ENCODE data around the gene PTH. TPM values are rescaled to one million over a fixed set of nuclear protein-coding genes. Genes with fewer than 3 reads are reported as not detected.

PTH gene
- total RNA-seq, 1 experiment from 2014 or later, result not detected

- POLR2A ChIA-PET (ENCODE audit: unreplicated experiment), result no interaction called here
- H3K79me2 ChIP-seq (ENCODE audit: low read length), result no peaks in the 10 kb centered on the region
- H3K36me3 ChIP-seq (ENCODE audit: low read depth, low read length), result no peaks in the 10 kb centered on the region
- TF ChIP-seq, protein P1, sequence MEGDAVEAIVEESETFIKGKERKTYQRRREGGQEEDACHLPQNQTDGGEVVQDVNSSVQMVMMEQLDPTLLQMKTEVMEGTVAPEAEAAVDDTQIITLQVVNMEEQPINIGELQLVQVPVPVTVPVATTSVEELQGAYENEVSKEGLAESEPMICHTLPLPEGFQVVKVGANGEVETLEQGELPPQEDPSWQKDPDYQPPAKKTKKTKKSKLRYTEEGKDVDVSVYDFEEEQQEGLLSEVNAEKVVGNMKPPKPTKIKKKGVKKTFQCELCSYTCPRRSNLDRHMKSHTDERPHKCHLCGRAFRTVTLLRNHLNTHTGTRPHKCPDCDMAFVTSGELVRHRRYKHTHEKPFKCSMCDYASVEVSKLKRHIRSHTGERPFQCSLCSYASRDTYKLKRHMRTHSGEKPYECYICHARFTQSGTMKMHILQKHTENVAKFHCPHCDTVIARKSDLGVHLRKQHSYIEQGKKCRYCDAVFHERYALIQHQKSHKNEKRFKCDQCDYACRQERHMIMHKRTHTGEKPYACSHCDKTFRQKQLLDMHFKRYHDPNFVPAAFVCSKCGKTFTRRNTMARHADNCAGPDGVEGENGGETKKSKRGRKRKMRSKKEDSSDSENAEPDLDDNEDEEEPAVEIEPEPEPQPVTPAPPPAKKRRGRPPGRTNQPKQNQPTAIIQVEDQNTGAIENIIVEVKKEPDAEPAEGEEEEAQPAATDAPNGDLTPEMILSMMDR (conservative IDR thresholded peaks at IDR 0.05; ENCODE audit: low read depth, low read length), result no peak
- TF ChIP-seq EZH2 (IDR thresholded peaks at IDR 0.05; ENCODE audit: low read length, unreplicated experiment) (no peak), EZH2phosphoT487 (IDR thresholded peaks at IDR 0.05; ENCODE audit: borderline replicate concordance, low read length) (no peak)
- intact Hi-C loops (cut with micrococcal nuclease), result no loop called here
- ATAC-seq (no peak), DNase-seq (no peak)
- H4K20me1 ChIP-seq (ENCODE audit: low read length), result no peaks in the 10 kb centered on the region
- H3K9me2 ChIP-seq (replicated peaks; ENCODE audit: low read length), result no peaks in the 10 kb centered on the region
- H3K27me3 ChIP-seq (ENCODE audit: low read length), result peaks cover 44% of the 10 kb centered on the region
- no peak overlapping the region for H3K4me2 ChIP-seq (ENCODE audit: low read length)
- no TSS peak for BruUV-seq (replicated peaks)
- no peak overlapping the region for H3K9ac ChIP-seq (ENCODE audit: low read length)
- no peak overlapping the region for H3K4me3 ChIP-seq (ENCODE audit: low read length)
- H3F3A ChIP-seq (ENCODE audit: low read length, unreplicated experiment), result no peaks in the 10 kb centered on the region
- no peak overlapping the region for H2AFZ ChIP-seq (ENCODE audit: low read length)
- no peak overlapping the region for H3K27ac ChIP-seq (ENCODE audit: low read length)
- no peaks in the 10 kb centered on the region for H3K9me3 ChIP-seq (ENCODE audit: low read length)
- no peaks in the 10 kb centered on the region for H3K4me1 ChIP-seq (ENCODE audit: insufficient read depth, low read length)
- CTCF ChIA-PET, result no interaction called here
These were observed 6.7 kb upstream of the PTH start for GRCh38 chr11:13502492-13502891.

DNA sequence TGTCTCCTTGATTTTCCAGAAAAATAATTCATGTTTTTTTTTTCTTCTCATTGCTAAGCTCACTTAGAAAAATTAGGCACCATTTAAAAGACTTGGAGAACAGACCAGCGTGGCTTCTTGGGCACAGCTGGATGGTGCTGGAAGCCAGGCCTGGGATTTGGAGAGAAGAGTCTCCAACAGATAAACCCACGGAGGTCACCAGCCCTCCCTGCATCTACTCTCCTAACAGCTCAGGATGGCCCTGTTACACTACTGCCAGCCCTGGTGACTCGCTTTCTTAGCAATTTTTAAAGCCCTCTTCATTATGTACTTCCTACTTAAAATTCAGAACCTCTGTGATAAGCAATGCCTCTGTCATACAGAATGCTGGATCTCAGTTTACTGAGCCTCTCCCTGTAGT, 1.7 kb downstream of the PTH start:
- POLR2A ChIA-PET (ENCODE audit: unreplicated experiment), result no interaction called here
- ATAC-seq, result no peak; the same call in 1 of the 2 replicates
- TF ChIP-seq, protein P1 (conservative IDR thresholded peaks at IDR 0.05; ENCODE audit: low read depth, low read length), result no peak
- TF ChIP-seq EZH2phosphoT487 (IDR thresholded peaks at IDR 0.05; ENCODE audit: borderline replicate concordance, low read length) (no peak), EZH2 (IDR thresholded peaks at IDR 0.05; ENCODE audit: low read length, unreplicated experiment) (no peak)

GRCh38 chr11:13487661-13488030, 8.2 kb downstream of the PTH start:
- Histone ChIP-seq H3K79me2 (ENCODE audit: low read length) (no peaks in the 10 kb centered on the region), H3K4me2 (ENCODE audit: low read length) (no peak overlapping the region), H3K4me3 (ENCODE audit: low read length) (no peak overlapping the region), H2AFZ (ENCODE audit: low read length) (no peak overlapping the region), H4K20me1 (ENCODE audit: low read length) (no peaks in the 10 kb centered on the region), H3K9me2 (replicated peaks; ENCODE audit: low read length) (no peaks in the 10 kb centered on the region), H3K27ac (ENCODE audit: low read length) (no peak overlapping the region), H3K9me3 (ENCODE audit: low read length) (no peaks in the 10 kb centered on the region), H3K9ac (ENCODE audit: low read length) (no peak overlapping the region), H3K36me3 (ENCODE audit: low read depth, low read length) (no peaks in the 10 kb centered on the region), H3F3A (ENCODE audit: low read length, unreplicated experiment) (no peaks in the 10 kb centered on the region), H3K4me1 (ENCODE audit: insufficient read depth, low read length) (no peaks in the 10 kb centered on the region), H3K27me3 (ENCODE audit: low read length) (peaks cover 13% of the 10 kb centered on the region)
- DNase-seq (peak; percentile 29), ATAC-seq (peak; percentile 58; the same call in 1 of the 2 replicates)
- intact Hi-C loops (cut with micrococcal nuclease), result loop anchor here (5.0 kb wide), 1 partner anchor 760 kb away; no protein-coding TSS in a partner anchor
- CTCF ChIA-PET, result interaction anchor here (0.6 kb wide), 3 partner anchors 137 to 749 kb away, joined by 3 to 5 read pairs (median 3); no protein-coding TSS in a partner anchor
- no TSS peak for BruUV-seq (replicated peaks)
- POLR2A ChIA-PET (ENCODE audit: unreplicated experiment), result no interaction called here
- no peak for TF ChIP-seq EZH2 (IDR thresholded peaks at IDR 0.05; ENCODE audit: low read length, unreplicated experiment)
- TF ChIP-seq, protein P1 (conservative IDR thresholded peaks at IDR 0.05; ENCODE audit: low read depth, low read length), result peak; percentile 50

More for the DNA sequence above, 1.7 kb downstream of the PTH start:
- no peaks in the 10 kb centered on the region for H3F3A ChIP-seq (ENCODE audit: low read length, unreplicated experiment)
- H3K9me3 ChIP-seq (ENCODE audit: low read length), result no peaks in the 10 kb centered on the region
- no peaks in the 10 kb centered on the region for H3K9me2 ChIP-seq (replicated peaks; ENCODE audit: low read length)
- no peaks in the 10 kb centered on the region for H3K36me3 ChIP-seq (ENCODE audit: low read depth, low read length)
- H3K9ac ChIP-seq (ENCODE audit: low read length), result no peak overlapping the region
- H3K4me2 ChIP-seq (ENCODE audit: low read length), result no peak overlapping the region
- peaks cover 64% of the 10 kb centered on the region for H3K27me3 ChIP-seq (ENCODE audit: low read length)
- H3K27ac ChIP-seq (ENCODE audit: low read length), result no peak overlapping the region
- H2AFZ ChIP-seq (ENCODE audit: low read length), result no peak overlapping the region
- intact Hi-C loops (cut with micrococcal nuclease), result no loop called here
- H3K4me3 ChIP-seq (ENCODE audit: low read length), result no peak overlapping the region
- DNase-seq, result no peak
- no peaks in the 10 kb centered on the region for H4K20me1 ChIP-seq (ENCODE audit: low read length)
- no TSS peak for BruUV-seq (replicated peaks)
- no peaks in the 10 kb centered on the region for H3K79me2 ChIP-seq (ENCODE audit: low read length)
- CTCF ChIA-PET, result no interaction called here
- H3K4me1 ChIP-seq (ENCODE audit: insufficient read depth, low read length), result no peaks in the 10 kb centered on the region

Data from PC-3 (cell line).